Measurements from ENCODE around the gene NAP1L1.
"Not testable (repeated sequence)": the region's sequence is repeated elsewhere in the genome, so short reads cannot be mapped to it uniquely, and the experiment has no call there.

NAP1L1 gene

GRCh38 chr12:75994069-75994740 lies 90.3 kb downstream of the NAP1L1 start:
- H3K27ac Mint-ChIP-seq, result peak overlapping the region in 1 of 3 experiments; percentile 1

GRCh38 chr12:75991753-75992152 lies 92.7 kb downstream of the NAP1L1 start:
- Mint-ChIP-seq H3K36me3 (ENCODE audit: low read depth) (no peaks in the 10 kb centered on the region), H3K27me3 (ENCODE audit: low read depth) (no peaks in the 10 kb centered on the region), H3K27ac (no peak overlapping the region), H3K4me1 (peaks cover 14% of the 10 kb centered on the region), H3K4me3 (no peak overlapping the region), H3K9me3 (peaks cover 10% of the 10 kb centered on the region)
- TF ChIP-seq CTCF (IDR thresholded peaks at IDR 0.05; ENCODE audit: unreplicated experiment in 3 of 3), result no peak

More at GRCh38 chr12:75994069-75994740, 90.3 kb downstream of the NAP1L1 start:
- Mint-ChIP-seq H3K9me3 (no peaks in the 10 kb centered on the region), H3K4me3 (no peak overlapping the region), H3K4me1 (peaks cover 20% of the 10 kb centered on the region), H3K27me3 (ENCODE audit: low read depth) (no peaks in the 10 kb centered on the region), H3K36me3 (ENCODE audit: low read depth) (no peaks in the 10 kb centered on the region)
- TF ChIP-seq CTCF (IDR thresholded peaks at IDR 0.05; ENCODE audit: unreplicated experiment in 3 of 3), result no peak

- Mint-ChIP-seq H3K36me3 (ENCODE audit: low read depth) (no peaks in the 10 kb centered on the region), H3K4me3 (no peak overlapping the region), H3K9me3 (peaks cover 10% of the 10 kb centered on the region), H3K4me1 (peaks cover 10% of the 10 kb centered on the region), H3K27me3 (ENCODE audit: low read depth) (no peaks in the 10 kb centered on the region), H3K27ac (no peak overlapping the region)
- TF ChIP-seq CTCF (IDR thresholded peaks at IDR 0.05; ENCODE audit: unreplicated experiment in 3 of 3), result no peak
These were observed 94.1 kb downstream of the NAP1L1 start for GRCh38 chr12:75990189-75990912.

GRCh38 chr12:75987709-75988108 lies 96.8 kb downstream of the NAP1L1 start:
- not testable (repeated sequence) for H3K27me3 Mint-ChIP-seq (ENCODE audit: low read depth); H3K4me3 Mint-ChIP-seq; H3K36me3 Mint-ChIP-seq (ENCODE audit: low read depth); H3K27ac Mint-ChIP-seq
- Mint-ChIP-seq H3K4me1 (peaks cover 11% of the 10 kb centered on the region), H3K9me3 (peaks cover 10% of the 10 kb centered on the region)
